HepG2 (cell line): Measurements from ENCODE around the gene L3MBTL4.

Experiments
- FOXA1 ChIP-seq, 2 experiments: fragments of 450-650 bp in 1 of 2; sonication (generic) in 1 of 2; formaldehyde crosslinking in 1 of 2; IDR thresholded peaks; 2 replicates each; pipeline versions ENCODE4 v1.4.0 to v1.6.1; 2016 to 2020; ENCODE audit warnings: missing genetic modification reagents in 1 of 2
- JDP2 ChIP-seq: sonication (generic); formaldehyde crosslinking; IDR thresholded peaks from 2 replicates; pipeline ENCODE4 v1.8.1; 2022; ENCODE audit warnings: missing genetic modification reagents, borderline replicate concordance
- SP2 ChIP-seq: sonication (generic); formaldehyde crosslinking; IDR thresholded peaks from 2 replicates; pipeline ENCODE4 v1.5.1; 2020; ENCODE audit warnings: mild to moderate bottlenecking, missing genetic modification reagents
- TCF12 ChIP-seq, 2 experiments: fragments of 450-650 bp in 1 of 2; sonication (generic) in 1 of 2; formaldehyde crosslinking in 1 of 2; IDR thresholded peaks; 2 replicates each; pipeline versions ENCODE4 v1.6.1 to v1.8.0; 2017 to 2022; ENCODE audit warnings: antibody characterized with exemption in 1 of 2, mild to moderate bottlenecking in 1 of 2, missing genetic modification reagents in 1 of 2, moderate library complexity in 1 of 2
- ZFP41 ChIP-seq: sonication (generic); formaldehyde crosslinking; IDR thresholded peaks from 2 replicates; pipeline ENCODE4 v1.4.0; 2020; ENCODE audit warnings: mild to moderate bottlenecking, missing genetic modification reagents, borderline replicate concordance
- ZNF274 ChIP-seq: sonication (generic); formaldehyde crosslinking; IDR thresholded peaks from 2 replicates; pipeline ENCODE4 v1.5.1; 2020; ENCODE audit warnings: mild to moderate bottlenecking, missing genetic modification reagents
- TF ChIP-seq, protein P1 (sequence below): sonication (generic); formaldehyde crosslinking; IDR thresholded peaks from 2 replicates; pipeline ENCODE4 v1.5.0; 2020; ENCODE audit warnings: mild to moderate bottlenecking, missing genetic modification reagents, moderate library complexity
- TF ChIP-seq, protein P2 (sequence below), 2 experiments: sonication (generic) in 1 of 2; formaldehyde crosslinking in 1 of 2; IDR thresholded peaks; 2 replicates each; pipeline versions ENCODE4 v1.4.0 to v1.6.1; 2018 to 2020; ENCODE audit warnings: missing genetic modification reagents in 2 of 2, borderline replicate concordance in 1 of 2, low read depth in 1 of 2, mild to moderate bottlenecking in 1 of 2, missing biosample characterization in 1 of 2
- TF ChIP-seq, protein P3 (sequence below): sonication (generic); formaldehyde crosslinking; IDR thresholded peaks from 2 replicates; pipeline ENCODE4 v1.4.0; 2020; ENCODE audit warnings: missing genetic modification reagents, borderline replicate concordance

DNA sequence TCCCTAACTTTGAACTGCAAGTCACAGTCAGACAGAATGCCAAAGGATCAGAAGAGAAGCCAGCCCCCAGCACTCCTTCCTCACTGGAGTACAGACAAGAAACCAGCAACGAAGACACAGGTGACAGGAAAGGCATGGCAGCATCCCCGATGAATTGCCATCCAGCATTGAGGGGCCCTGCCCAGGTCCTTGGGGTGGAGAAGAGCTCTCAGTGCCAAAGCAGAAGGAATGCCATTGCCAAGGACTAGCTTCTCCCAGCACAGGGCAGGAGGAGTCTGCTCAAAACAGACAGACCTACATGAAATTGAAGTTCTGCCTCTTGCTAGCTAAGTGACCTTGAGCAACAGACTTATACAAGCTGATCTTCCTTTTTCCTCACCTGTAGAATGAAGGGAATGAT lies 220.1 kb downstream of the L3MBTL4 start:
- no peak for TF ChIP-seq ZFP41 (CRISPR knock-in tag)
- TF ChIP-seq, protein P1, sequence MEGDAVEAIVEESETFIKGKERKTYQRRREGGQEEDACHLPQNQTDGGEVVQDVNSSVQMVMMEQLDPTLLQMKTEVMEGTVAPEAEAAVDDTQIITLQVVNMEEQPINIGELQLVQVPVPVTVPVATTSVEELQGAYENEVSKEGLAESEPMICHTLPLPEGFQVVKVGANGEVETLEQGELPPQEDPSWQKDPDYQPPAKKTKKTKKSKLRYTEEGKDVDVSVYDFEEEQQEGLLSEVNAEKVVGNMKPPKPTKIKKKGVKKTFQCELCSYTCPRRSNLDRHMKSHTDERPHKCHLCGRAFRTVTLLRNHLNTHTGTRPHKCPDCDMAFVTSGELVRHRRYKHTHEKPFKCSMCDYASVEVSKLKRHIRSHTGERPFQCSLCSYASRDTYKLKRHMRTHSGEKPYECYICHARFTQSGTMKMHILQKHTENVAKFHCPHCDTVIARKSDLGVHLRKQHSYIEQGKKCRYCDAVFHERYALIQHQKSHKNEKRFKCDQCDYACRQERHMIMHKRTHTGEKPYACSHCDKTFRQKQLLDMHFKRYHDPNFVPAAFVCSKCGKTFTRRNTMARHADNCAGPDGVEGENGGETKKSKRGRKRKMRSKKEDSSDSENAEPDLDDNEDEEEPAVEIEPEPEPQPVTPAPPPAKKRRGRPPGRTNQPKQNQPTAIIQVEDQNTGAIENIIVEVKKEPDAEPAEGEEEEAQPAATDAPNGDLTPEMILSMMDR, result no peak
- TF ChIP-seq, protein P2, sequence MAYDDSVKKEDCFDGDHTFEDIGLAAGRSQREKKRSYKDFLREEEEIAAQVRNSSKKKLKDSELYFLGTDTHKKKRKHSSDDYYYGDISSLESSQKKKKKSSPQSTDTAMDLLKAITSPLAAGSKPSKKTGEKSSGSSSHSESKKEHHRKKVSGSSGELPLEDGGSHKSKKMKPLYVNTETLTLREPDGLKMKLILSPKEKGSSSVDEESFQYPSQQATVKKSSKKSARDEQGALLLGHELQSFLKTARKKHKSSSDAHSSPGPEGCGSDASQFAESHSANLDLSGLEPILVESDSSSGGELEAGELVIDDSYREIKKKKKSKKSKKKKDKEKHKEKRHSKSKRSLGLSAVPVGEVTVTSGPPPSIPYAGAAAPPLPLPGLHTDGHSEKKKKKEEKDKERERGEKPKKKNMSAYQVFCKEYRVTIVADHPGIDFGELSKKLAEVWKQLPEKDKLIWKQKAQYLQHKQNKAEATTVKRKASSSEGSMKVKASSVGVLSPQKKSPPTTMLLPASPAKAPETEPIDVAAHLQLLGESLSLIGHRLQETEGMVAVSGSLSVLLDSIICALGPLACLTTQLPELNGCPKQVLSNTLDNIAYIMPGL (CRISPR knock-in tag; IDR thresholded peaks at IDR 0.05; ENCODE audit: borderline replicate concordance in 1 of 2, low read depth in 1 of 2), result no peak
- TF ChIP-seq, protein P3, sequence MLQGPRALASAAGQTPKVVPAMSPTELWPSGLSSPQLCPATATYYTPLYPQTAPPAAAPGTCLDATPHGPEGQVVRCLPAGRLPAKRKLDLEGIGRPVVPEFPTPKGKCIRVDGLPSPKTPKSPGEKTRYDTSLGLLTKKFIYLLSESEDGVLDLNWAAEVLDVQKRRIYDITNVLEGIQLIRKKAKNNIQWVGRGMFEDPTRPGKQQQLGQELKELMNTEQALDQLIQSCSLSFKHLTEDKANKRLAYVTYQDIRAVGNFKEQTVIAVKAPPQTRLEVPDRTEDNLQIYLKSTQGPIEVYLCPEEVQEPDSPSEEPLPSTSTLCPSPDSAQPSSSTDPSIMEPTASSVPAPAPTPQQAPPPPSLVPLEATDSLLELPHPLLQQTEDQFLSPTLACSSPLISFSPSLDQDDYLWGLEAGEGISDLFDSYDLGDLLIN (CRISPR knock-in tag), result no peak
- TF ChIP-seq JDP2 (CRISPR knock-in tag), result no peak
- TF ChIP-seq ZNF274 (CRISPR knock-in tag), result no peak
- no peak for TF ChIP-seq SP2 (CRISPR knock-in tag)
- no peak for TF ChIP-seq TCF12 (IDR thresholded peaks at IDR 0.05)
- no peak for TF ChIP-seq TCF12 (CRISPR knock-in tag; IDR thresholded peaks at IDR 0.05)
- no peak for TF ChIP-seq FOXA1 (IDR thresholded peaks at IDR 0.05)
- TF ChIP-seq FOXA1 (CRISPR knock-in tag; IDR thresholded peaks at IDR 0.05), result no peak
